Hepatic stellate cell (primary cell): ENCODE data around the gene MTFR2.
"Not testable (repeated sequence)": the region's sequence is repeated elsewhere in the genome, so short reads cannot be mapped to it uniquely, and the experiment has no call there.

Experiments used
- DNase-seq: peaks from one replicate; pipeline ENCODE4 v3.0.0; 2011; ENCODE audit warnings: low spot score

Gene MTFR2

GRCh38 chr6:136235233-136235564 is 14.9 kb downstream of the MTFR2 start:
- peak; percentile 14 for DNase-seq

GRCh38 chr6:136232701-136233100 is 17.4 kb downstream of the MTFR2 start:
- DNase-seq = no peak

- no peak for DNase-seq
Measured at GRCh38 chr6:136230219-136230853, 19.8 kb downstream of the MTFR2 start.

- DNase-seq = no peak
Measured at GRCh38 chr6:136228814-136229213, 21.3 kb downstream of the MTFR2 start.

GRCh38 chr6:136226674-136227377 is 23.3 kb downstream of the MTFR2 start:
- DNase-seq = no peak

GRCh38 chr6:136226027-136226673 is 24.0 kb downstream of the MTFR2 start:
- DNase-seq = peak; percentile 46

- no peak for DNase-seq
Measured at GRCh38 chr6:136225496-136225895, 24.6 kb downstream of the MTFR2 start.

- DNase-seq = not testable (repeated sequence)
Measured at GRCh38 chr6:136224974-136225373, 25.1 kb downstream of the MTFR2 start.

GRCh38 chr6:136216503-136217401 is 33.4 kb downstream of the MTFR2 start:
- DNase-seq = no peak

- no peak for DNase-seq
Measured at GRCh38 chr6:136213853-136214252, 36.3 kb downstream of the MTFR2 start.

GRCh38 chr6:136213012-136213539 is 37.0 kb downstream of the MTFR2 start:
- DNase-seq = no peak

GRCh38 chr6:136212608-136213007 is 37.5 kb downstream of the MTFR2 start:
- DNase-seq = no peak

- DNase-seq = no peak
Measured at GRCh38 chr6:136210398-136211165, 39.5 kb downstream of the MTFR2 start.

GRCh38 chr6:136209496-136209895 is 40.6 kb downstream of the MTFR2 start:
- no peak for DNase-seq

- no peak for DNase-seq
Measured at GRCh38 chr6:136208783-136209182, 41.3 kb downstream of the MTFR2 start.

GRCh38 chr6:136201732-136202131 is 48.4 kb downstream of the MTFR2 start:
- DNase-seq = no peak

GRCh38 chr6:136192902-136193301 is 57.2 kb downstream of the MTFR2 start:
- no peak for DNase-seq

GRCh38 chr6:136191606-136192312 is 58.4 kb downstream of the MTFR2 start:
- DNase-seq = no peak

- no peak for DNase-seq
Measured at GRCh38 chr6:136189104-136189503, 61.0 kb downstream of the MTFR2 start.

GRCh38 chr6:136188486-136188885 is 61.6 kb downstream of the MTFR2 start:
- DNase-seq = no peak

GRCh38 chr6:136186363-136186762 is 63.7 kb downstream of the MTFR2 start:
- no peak for DNase-seq
